HCT116 (cell line): ENCODE results near the gene RCSD1.

Experiments used
- CEBPB ChIP-seq: IDR thresholded peaks from 2 replicates; pipeline ENCODE4 v1.6.1; 2012; ENCODE audit warnings: low read depth
- CTCF ChIP-seq, 3 experiments: fragments of 200-600 bp in 1 of 3; sonication (generic) in 1 of 3; IDR thresholded peaks in 2 of 3; conservative IDR thresholded peaks in 1 of 3; 2 replicates each; pipeline ENCODE4 v1.5.1; 2012 to 2017; ENCODE audit warnings: low read depth in 2 of 3, low read length in 2 of 3, antibody characterized with exemption in 1 of 3, borderline replicate concordance in 1 of 3, control low read depth in 1 of 3, mild to moderate bottlenecking in 1 of 3, mixed read lengths in 1 of 3, mixed run types in 1 of 3, moderate library complexity in 1 of 3; ENCODE audit not compliant: insufficient read depth in 1 of 3
- EGR1 ChIP-seq: IDR thresholded peaks from 2 replicates; pipeline ENCODE4 v1.6.1; 2012; ENCODE audit warnings: low read depth
- EZH2 ChIP-seq: fragments of 200-600 bp; sonication (generic); IDR thresholded peaks from 2 replicates; pipeline ENCODE4 v1.6.1; 2017; ENCODE audit warnings: antibody characterized with exemption, mixed run types
- JUND ChIP-seq: IDR thresholded peaks from 2 replicates; pipeline ENCODE4 v1.6.1; 2012
- POLR2A ChIP-seq: IDR thresholded peaks from 2 replicates; pipeline ENCODE4 v1.7.0; 2011; ENCODE audit warnings: borderline replicate concordance; ENCODE audit not compliant: insufficient read depth, insufficient read length; ENCODE audit errors: extremely low read depth
- POLR2AphosphoS5 ChIP-seq: IDR thresholded peaks from 2 replicates; pipeline ENCODE4 v1.6.1; 2011; ENCODE audit warnings: mild to moderate bottlenecking, low read depth, low read length, moderate library complexity
- RAD21 ChIP-seq: IDR thresholded peaks from 2 replicates; pipeline ENCODE4 v1.6.1; 2012; ENCODE audit warnings: low read depth, mild to moderate bottlenecking
- SP1 ChIP-seq: IDR thresholded peaks from 2 replicates; pipeline ENCODE4 v1.6.1; 2012; ENCODE audit warnings: low read depth
- YY1 ChIP-seq: IDR thresholded peaks from 2 replicates; pipeline ENCODE4 v1.6.1; 2011; ENCODE audit warnings: low read length, low read depth, moderate library complexity, mild to moderate bottlenecking; ENCODE audit not compliant: insufficient replicate concordance; ENCODE audit errors: extremely low read depth
- ZNF274 ChIP-seq: fragments of 200-500 bp; sonication (Bioruptor generic); IDR thresholded peaks from 2 replicates; pipeline ENCODE4 v1.6.1; 2014; ENCODE audit warnings: mild to moderate bottlenecking, low read depth, low read length, inconsistent platforms
- TF ChIP-seq, protein P1 (sequence below): IDR thresholded peaks from 2 replicates; pipeline ENCODE4 v1.6.1; 2012; ENCODE audit warnings: low read depth
- TF ChIP-seq, protein P2 (sequence below): IDR thresholded peaks from 2 replicates; pipeline ENCODE4 v1.6.1; 2012
- TF ChIP-seq, protein P3 (sequence below): IDR thresholded peaks from 2 replicates; pipeline ENCODE4 v1.6.1; 2012

GRCh38 chr1:167710836-167711235 lies 80.8 kb downstream of the RCSD1 start:
- TF ChIP-seq POLR2A (no peak), CTCF (IDR thresholded peaks at IDR 0.05 in 2 of 3, conservative IDR thresholded peaks at IDR 0.05 in 1 of 3; ENCODE audit: borderline replicate concordance in 1 of 3, insufficient read depth in 1 of 3, low read depth in 2 of 3, low read length in 2 of 3) (no peak), POLR2AphosphoS5 (no peak), JUND (no peak), CEBPB (no peak), RAD21 (no peak), YY1 (no peak), EZH2 (no peak), EGR1 (no peak), SP1 (no peak), ZNF274 (no peak)
- TF ChIP-seq, protein P1, sequence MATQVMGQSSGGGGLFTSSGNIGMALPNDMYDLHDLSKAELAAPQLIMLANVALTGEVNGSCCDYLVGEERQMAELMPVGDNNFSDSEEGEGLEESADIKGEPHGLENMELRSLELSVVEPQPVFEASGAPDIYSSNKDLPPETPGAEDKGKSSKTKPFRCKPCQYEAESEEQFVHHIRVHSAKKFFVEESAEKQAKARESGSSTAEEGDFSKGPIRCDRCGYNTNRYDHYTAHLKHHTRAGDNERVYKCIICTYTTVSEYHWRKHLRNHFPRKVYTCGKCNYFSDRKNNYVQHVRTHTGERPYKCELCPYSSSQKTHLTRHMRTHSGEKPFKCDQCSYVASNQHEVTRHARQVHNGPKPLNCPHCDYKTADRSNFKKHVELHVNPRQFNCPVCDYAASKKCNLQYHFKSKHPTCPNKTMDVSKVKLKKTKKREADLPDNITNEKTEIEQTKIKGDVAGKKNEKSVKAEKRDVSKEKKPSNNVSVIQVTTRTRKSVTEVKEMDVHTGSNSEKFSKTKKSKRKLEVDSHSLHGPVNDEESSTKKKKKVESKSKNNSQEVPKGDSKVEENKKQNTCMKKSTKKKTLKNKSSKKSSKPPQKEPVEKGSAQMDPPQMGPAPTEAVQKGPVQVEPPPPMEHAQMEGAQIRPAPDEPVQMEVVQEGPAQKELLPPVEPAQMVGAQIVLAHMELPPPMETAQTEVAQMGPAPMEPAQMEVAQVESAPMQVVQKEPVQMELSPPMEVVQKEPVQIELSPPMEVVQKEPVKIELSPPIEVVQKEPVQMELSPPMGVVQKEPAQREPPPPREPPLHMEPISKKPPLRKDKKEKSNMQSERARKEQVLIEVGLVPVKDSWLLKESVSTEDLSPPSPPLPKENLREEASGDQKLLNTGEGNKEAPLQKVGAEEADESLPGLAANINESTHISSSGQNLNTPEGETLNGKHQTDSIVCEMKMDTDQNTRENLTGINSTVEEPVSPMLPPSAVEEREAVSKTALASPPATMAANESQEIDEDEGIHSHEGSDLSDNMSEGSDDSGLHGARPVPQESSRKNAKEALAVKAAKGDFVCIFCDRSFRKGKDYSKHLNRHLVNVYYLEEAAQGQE = no peak
- TF ChIP-seq, protein P2, sequence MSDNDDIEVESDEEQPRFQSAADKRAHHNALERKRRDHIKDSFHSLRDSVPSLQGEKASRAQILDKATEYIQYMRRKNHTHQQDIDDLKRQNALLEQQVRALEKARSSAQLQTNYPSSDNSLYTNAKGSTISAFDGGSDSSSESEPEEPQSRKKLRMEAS = no peak
- TF ChIP-seq, protein P3, sequence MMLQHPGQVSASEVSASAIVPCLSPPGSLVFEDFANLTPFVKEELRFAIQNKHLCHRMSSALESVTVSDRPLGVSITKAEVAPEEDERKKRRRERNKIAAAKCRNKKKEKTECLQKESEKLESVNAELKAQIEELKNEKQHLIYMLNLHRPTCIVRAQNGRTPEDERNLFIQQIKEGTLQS = no peak
